GM19397 (cell line): ENCODE measurements around the gene FNDC3B.

ENCODE experiments used
- ATAC-seq: cut with Tn5 transposase; IDR thresholded peaks from one replicate; pipeline ENCODE4 v1.9.1; 2021; ENCODE audit warnings: mild to moderate bottlenecking, moderate library complexity; ENCODE audit not compliant: unreplicated experiment

The FNDC3B gene

DNA sequence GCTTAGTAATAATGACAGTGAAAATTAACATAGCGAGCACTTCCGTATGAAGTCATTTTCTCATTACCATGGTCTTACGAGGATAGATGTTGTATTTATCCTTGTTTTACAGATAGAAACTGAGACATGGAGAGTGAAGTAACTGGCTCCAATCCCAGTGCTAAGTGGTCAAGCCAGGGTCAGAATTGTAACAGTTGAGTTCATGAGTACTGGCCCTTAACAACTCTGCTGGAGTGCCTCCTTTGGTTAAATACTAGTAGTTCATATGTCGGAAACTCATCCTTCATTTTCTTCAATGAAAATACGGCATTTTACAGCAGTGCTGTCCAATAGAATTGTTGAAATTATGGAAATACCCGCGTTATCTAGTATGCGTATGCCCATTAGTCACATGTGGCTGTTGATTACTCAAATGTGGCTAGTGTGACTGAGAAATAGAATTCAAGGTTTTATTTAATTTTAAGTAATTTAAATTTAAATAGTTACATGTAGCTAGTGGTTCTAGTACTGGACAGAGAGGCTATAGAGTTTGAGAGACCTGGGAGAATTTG lies 32.5 kb downstream of the FNDC3B start:
- no peak for ATAC-seq

- ATAC-seq: no peak
Observed at GRCh38 chr3:172072543-172072942, 33.2 kb downstream of the FNDC3B start.

DNA sequence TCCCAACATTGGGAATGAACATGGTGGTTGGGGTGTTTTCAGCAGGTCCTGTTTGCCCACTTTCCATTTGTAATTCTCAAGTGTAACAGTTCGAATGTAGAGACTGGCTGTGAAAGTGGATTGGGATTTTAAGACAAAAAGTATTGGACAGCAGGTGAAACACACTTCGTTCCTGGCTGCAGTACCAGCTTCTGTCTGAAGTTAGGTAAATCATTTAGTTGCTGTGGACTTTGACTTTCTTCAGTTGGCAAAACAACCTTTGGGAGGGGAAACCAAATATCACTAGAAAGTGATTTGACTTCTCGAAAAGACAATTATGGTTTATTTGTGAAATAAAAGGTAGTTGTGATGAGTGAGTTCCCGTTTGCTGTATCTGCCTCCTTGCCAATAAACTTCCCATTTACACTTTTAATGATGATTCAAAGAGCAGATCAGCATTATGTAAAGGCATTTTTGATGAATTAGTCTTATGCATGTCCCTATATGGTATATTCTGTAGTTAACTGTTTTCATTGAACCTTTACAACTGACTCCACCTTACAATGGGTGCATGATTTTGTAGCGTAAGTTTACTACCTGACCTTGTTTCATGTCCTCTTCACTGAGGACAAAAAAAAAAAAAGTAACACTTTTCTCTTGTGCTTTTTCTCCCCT lies 34.0 kb downstream of the FNDC3B start:
- no peak for ATAC-seq

DNA sequence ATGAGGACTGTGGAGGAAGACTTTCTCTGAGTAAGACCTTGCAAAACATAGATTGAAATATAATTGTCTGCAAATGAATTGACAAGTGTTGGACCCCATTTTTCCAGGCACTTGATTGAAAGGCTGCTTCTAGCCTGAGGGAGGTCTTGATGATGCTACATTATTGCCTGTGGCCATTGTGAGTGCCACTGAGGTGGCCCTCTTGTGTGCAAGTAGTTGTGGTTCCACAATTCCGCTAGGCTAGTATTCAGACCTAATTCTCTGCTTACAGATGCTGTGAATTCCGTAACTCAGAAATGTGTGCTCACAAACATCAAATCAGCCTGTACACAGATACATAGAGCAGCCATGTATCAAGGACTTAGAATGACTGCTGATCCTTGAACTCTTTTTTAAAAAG lies 34.7 kb downstream of the FNDC3B start:
- no peak for ATAC-seq

DNA sequence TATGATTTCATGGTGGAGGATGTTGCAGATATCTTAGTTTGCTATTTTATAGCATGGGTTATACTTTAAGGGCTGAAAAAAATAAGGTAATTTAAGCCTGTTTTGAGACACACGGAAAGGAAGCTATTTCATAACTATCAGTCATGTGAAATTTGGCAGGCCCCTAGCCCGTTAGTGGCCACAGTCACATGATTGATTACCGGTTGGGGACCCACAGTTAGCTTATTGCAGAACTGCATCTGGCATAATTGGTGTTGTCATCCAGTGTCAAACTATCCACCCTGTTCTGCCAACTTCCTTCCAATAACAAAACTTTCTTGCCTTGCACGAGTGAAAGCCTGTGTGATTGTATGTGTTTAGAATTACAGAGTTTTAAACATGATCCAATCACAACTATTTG lies 35.2 kb downstream of the FNDC3B start:
- no peak for ATAC-seq

GRCh38 chr3:172076212-172076611 lies 36.8 kb downstream of the FNDC3B start:
- no peak for ATAC-seq

GRCh38 chr3:172077197-172077757 lies 37.9 kb downstream of the FNDC3B start:
- ATAC-seq: no peak

DNA sequence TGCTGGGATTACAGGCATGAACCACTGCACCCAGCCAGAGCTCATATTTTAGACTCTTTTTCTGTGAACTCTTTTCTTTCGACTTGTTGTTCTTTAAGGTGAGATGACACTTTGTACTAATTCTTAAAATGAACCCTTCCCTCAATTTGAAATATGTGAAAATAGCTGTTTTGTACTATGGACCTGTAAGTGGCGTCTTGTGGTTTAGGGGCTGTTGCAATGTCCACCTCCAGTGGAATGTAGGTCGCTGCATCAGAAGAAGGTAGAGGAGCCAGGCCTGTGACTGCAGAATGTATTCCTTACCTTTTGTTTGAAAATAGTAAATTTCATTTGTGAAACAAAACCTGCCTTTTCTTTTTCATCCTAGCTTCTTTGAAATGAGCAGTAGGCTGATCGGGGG lies 38.9 kb downstream of the FNDC3B start:
- ATAC-seq: no peak

DNA sequence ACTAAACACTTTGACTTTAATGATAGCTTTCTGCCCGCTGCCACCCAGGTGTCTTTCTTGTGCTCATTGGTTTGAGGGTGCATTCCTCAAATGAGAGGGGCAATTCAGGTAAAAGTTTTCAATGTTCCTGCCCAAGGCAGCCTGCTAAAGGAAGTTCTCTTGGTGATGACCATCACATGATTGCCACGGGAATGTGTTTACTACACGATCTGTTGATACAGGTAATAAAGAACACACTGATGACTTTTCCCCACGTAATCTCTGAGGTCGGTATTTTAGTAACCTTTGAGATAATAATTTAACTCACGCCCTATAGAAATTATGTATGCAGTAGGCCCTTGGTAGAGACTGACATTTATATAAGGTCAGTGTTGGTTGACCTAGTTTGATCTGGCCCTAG lies 39.3 kb downstream of the FNDC3B start:
- ATAC-seq: no peak

DNA sequence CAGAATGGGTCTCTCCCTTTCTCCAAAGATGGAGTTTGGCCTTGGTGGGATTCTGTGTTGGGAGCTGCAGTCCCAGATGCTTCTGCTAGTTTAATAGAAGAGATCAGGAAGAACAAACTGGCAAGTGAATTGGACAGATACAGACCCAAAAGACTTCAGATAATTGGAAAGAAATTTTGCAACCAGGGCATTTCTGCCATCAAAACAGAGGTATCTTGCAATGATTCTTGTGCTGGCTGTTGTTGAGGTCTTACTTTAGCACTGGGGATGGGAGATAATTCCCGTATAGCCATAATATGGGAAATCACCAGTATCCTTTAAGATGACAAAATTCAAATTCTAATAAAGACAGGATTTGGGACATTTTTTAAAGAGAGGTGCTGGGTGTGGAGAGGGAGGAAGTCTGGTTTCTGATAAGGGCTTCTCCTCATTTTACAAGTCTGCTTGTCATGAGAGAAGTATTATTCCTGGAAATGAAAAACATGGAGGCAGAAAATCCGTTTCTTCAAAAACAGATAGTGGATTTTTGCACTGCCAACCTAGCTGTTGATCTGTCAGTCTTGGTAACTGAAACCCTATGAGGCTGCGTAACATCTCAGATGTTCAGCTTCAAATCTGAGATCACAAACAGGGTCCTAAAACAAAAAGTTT lies 40.1 kb downstream of the FNDC3B start:
- ATAC-seq: no peak

DNA sequence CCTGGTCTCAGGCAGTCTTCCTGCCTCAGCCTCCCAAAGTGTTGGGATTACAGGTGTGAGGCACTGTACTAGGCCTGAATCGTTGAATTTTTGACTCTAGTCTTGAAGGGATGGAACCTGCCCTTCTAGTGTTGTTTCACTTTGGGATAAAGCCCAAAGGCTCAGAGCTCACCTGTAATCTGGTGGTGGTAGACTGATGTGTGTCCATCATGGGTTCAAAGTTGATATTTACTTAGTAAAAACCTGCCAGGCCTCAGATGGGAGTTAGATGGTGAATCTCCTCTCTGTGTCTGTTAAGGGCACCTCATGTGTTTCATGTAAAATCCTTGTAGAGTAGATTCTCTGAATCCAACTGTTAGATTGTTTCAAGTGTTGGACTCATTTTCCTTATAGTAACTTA lies 41.1 kb downstream of the FNDC3B start:
- no peak for ATAC-seq

- no peak for ATAC-seq
Observed at GRCh38 chr3:172082269-172082668, 42.9 kb downstream of the FNDC3B start.

DNA sequence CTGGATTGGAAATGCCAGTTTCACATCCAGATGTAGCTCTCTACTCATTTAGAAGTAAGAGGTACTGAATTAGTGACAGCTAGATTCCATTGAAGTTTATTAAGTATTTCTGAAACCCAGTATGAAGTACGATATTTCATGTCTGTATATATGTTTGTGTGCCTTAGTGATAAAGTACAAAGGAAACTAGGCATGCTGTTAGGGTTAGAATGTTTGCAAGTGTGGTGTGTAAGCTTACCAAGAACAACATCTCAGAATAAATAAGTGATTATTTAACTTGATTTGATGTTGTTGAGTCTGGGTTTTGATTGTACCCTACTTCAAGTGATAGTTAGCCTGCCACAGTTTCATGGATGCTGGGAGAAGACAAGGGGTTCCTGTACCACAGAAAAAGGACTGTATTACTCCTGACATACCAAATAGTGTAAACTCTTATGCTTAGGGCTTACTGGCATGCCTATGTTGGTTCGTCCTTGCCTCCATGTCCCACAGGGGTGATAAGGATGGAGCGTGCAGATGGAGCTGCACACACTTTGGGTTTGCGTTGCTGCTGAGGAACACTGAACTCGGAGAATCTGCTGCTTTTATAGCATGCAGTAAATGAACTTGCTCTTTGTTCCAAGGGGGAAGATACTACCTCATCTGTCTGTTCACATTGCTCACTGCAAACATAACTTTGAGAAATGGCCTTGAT lies 43.6 kb downstream of the FNDC3B start:
- ATAC-seq: no peak

- ATAC-seq: no peak
Observed at GRCh38 chr3:172083995-172084409, 44.6 kb downstream of the FNDC3B start.

DNA sequence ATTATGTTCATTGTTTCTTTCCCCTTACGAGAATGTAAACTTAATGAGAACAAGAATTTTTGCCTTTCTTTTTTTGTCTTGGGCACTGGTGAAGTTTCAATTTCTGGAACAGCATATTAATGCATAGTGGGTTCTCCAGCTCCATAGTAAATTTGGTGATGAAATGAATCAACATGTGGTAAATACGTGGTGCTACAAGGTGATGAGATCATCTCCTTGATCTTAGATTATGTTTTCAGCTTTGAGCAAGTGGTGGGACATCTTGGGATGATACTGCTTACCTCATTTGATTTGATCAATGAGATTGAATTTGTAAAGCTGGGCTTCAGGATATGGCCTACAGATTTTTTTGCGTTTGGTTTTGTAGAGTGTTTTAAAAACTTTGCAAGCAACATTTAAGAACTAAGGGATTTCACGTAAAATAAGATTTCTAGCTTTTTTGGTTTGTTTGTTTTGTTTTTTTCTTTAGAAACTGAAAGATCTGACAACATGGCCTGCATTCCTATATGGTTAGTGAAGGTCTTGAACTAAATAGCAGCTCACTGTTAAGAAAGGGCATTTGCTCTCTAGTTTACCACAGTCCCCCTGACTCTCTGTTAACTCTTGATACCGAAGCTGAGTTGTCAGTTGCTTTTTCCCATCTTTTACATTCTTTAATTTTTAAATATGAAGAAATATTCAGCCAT lies 45.6 kb downstream of the FNDC3B start:
- no peak for ATAC-seq

- ATAC-seq: no peak
Observed at GRCh38 chr3:172085557-172085895, 46.1 kb downstream of the FNDC3B start.

DNA sequence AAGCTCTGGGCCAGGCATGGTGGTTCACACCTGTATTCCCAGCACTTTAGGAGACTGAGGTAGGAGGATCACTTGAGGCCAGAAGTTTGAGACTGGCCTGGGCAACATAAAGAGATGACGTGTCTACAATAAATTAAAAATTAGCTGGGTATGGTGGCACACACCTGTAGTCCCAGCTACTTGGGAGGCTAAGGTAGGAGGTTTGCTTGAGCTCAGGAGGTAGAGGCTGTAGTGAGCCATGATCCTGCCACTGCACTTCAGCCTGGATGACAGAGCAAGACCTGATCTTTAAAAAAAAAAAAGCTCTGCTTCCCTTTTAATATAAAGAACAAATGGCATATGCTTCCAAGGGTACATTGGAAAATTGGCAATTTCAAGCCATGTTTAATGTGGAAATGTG lies 46.7 kb downstream of the FNDC3B start:
- ATAC-seq: no peak

- no peak for ATAC-seq
Observed at GRCh38 chr3:172087198-172087597, 47.8 kb downstream of the FNDC3B start.

DNA sequence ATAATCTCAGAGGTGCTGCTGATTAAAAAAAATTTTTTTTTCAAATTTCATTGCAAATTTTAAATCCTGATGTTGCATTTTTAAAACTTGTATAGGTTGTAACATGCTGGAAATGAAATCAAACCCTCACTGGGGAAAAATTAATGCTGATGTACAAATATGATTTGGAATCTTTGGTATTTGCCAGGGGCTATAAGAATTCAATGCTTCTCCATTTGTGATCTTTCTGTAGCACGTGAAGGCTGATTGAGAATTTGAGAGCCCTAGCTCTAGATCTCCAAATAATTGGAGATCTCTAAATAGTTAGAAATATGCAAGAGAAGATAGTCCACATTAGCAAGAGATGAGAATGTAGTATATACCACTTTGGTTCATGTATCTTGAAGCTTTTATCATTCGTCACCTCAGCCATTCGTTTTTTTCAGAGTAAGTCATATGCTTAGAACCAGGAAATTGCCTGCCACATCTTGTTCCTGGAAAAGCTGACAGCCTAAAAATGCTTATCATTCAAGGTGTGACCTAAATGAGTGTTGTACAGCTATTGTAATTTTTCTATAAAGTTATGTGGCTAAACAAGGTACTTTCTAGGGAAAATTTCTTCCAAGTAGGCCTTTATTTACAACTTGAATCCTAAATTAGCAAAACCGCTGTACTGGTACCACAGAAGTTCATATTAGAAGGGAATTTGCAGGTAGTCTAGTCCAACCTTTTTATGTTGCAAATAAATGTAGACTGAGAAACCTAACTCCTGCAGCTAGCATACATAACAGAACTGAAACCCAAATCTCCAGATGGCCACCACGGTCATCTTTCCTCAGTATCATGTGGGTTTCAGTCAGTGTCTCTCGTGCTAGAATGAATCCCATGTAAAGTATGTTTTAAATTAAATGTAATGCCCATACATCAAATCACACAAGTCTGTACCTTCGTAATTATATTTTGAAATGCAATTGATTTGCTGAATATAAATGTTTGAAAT lies 48.5 kb downstream of the FNDC3B start:
- no peak for ATAC-seq

DNA sequence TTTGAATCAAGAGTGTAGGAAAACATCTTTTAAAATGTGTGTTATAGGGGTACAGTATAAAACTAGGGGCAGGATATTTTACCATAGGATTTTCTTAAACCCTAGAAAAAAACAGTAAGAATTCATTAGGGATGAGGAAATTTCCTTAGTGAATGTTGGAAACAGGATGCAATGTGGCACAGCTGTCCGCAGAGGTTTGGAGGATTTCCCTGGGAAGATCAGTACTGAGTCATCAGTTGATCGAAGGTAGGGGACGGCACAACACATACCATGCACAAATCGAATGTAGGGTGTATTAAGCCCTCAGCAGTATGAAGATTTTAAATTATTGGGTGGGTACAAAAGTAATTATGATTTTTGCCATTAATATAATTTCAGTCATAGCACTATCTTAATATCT lies 49.9 kb downstream of the FNDC3B start:
- no peak for ATAC-seq
